H1 (cell line): ENCODE results near the gene TNS1. TPM values are rescaled to one million over a fixed set of nuclear protein-coding genes. Genes with fewer than 3 reads are reported as not detected.

Experiments used
- CTBP2 ChIP-seq: IDR thresholded peaks from 2 replicates; pipeline ENCODE4 v1.7.0; 2011; ENCODE audit warnings: borderline replicate concordance, mild to moderate bottlenecking, moderate library complexity, mixed read lengths, low read length; ENCODE audit not compliant: insufficient read depth, insufficient read length
- EGR1 ChIP-seq: IDR thresholded peaks from 2 replicates; pipeline ENCODE4 v1.6.1; 2011; ENCODE audit warnings: low read depth, low read length, borderline replicate concordance
- SIX5 ChIP-seq: IDR thresholded peaks from 2 replicates; pipeline ENCODE4 v1.6.1; 2011; ENCODE audit warnings: mild to moderate bottlenecking, low read depth, low read length
- SRF ChIP-seq: IDR thresholded peaks from 2 replicates; pipeline ENCODE4 v1.6.1; 2011; ENCODE audit warnings: mild to moderate bottlenecking, low read depth, low read length, moderate library complexity
- TEAD4 ChIP-seq: IDR thresholded peaks from 2 replicates; pipeline ENCODE4 v1.6.1; 2012; ENCODE audit warnings: low read depth, low read length, inconsistent platforms, mixed read lengths
- polyA plus RNA-seq, 7 experiments: library from polyadenylated mRNA; depleted of rRNA in 3 of 7; stranded (reverse) in 5 of 7; unstranded in 2 of 7; fragments of >200 nt in 5 of 7; fragments of 200-250 nt in 2 of 7; gene quantifications; 1 replicate in 5 of 7; 2 replicates in 1 of 7; 4 replicates in 1 of 7; pipeline versions ENCODE4 v1.2.1 to v1.2.3, GENCODE V29; 2011 to 2013; ENCODE audit warnings: missing spikeins in 2 of 7, mixed read lengths in 2 of 7
- total RNA-seq: library from RNA; stranded (reverse); fragmentation: NEBNext Ultra II Directional; extraction: Animal tissue kit (Norgen Biotek cat#: 25700); gene quantifications from 2 replicates; pipeline ENCODE4 v1.2.1, GENCODE V29; 2021
- TF ChIP-seq, protein P1 (sequence below): IDR thresholded peaks from 2 replicates; pipeline ENCODE4 v1.6.1; 2012; ENCODE audit warnings: inconsistent platforms

The TNS1 gene
- total and polyA plus RNA-seq, 2 of the 8 experiments (the other 6 are each of a cell fraction or from before 2014, with no cell fraction given), result 1.5 to 5.1 TPM

DNA sequence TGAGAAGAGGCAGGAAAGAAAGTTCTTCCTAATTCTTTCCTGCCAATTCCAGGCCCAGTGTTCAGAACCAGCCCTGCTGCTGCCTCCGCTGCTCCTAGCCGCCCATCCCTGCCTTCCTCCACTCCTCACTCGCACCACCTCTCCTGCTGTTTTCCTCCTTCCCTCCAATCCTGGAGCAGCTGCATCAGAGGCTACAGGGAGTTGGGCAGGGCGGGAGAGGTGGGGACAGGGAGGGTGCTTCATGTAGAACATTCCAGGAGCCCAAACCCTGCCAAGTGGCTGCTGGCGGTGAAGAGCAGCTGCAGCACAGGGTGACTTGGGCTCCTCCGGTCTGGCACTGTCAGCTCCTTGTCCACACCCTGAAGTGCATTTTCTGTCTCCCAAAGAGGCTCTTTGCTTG, 176.3 kb downstream of the TNS1 start (continued):
- TF ChIP-seq EGR1, result no peak
- no peak for TF ChIP-seq TEAD4
- TF ChIP-seq SRF, result no peak
- no peak for TF ChIP-seq SIX5
- no peak for TF ChIP-seq CTBP2
- TF ChIP-seq, protein P1, sequence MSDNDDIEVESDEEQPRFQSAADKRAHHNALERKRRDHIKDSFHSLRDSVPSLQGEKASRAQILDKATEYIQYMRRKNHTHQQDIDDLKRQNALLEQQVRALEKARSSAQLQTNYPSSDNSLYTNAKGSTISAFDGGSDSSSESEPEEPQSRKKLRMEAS, result no peak
